Stimulated activated naive B cell treated with anti-CD40 and anti-IgM and Interleukin-4, amounts not matched to agents 10 μg/mL and 1 μg/mL and 100 μg/mL, for 72 hours (primary cell): ENCODE measurements around the gene CD38.
"Not testable (repeated sequence)": the region's sequence is repeated elsewhere in the genome, so short reads cannot be mapped to it uniquely, and the experiment has no call there.

Experiments
- ATAC-seq, 2 donors: fragments of 150-1000 bp; cut with Tn5 transposase; replicated peaks; 2 replicates each; pipeline ENCODE4 v1.10.0; 2021; ENCODE audit warnings: moderate library complexity in 1 of 2
- DNase-seq: peaks from one replicate; pipeline ENCODE4 v3.0.0; 2021
- H3K27ac Mint-ChIP-seq: one replicate; pipeline ENCODE4 v1.8.0; 2022; ENCODE audit warnings: mild to moderate bottlenecking, mixed read lengths
- H3K27me3 Mint-ChIP-seq, 2 donors: one replicate each; pipeline ENCODE4 v1.8.0; 2022; ENCODE audit warnings: mixed read lengths in 2 of 2
- H3K36me3 Mint-ChIP-seq, 2 donors: one replicate each; pipeline ENCODE4 v1.8.0; 2022; ENCODE audit warnings: mixed read lengths in 2 of 2, mild to moderate bottlenecking in 1 of 2
- H3K4me1 Mint-ChIP-seq, 2 donors: one replicate each; pipeline ENCODE4 v1.8.0; 2022; ENCODE audit warnings: mixed read lengths in 2 of 2, mild to moderate bottlenecking in 1 of 2
- H3K4me3 Mint-ChIP-seq, 2 donors: one replicate each; pipeline ENCODE4 v1.8.0; 2022; ENCODE audit warnings: mild to moderate bottlenecking in 2 of 2, mixed read lengths in 2 of 2, moderate library complexity in 1 of 2
- H3K9me3 Mint-ChIP-seq, 2 donors: one replicate each; pipeline ENCODE4 v1.8.0; 2022; ENCODE audit warnings: mixed read lengths in 2 of 2, mild to moderate bottlenecking in 1 of 2

The CD38 gene

DNA sequence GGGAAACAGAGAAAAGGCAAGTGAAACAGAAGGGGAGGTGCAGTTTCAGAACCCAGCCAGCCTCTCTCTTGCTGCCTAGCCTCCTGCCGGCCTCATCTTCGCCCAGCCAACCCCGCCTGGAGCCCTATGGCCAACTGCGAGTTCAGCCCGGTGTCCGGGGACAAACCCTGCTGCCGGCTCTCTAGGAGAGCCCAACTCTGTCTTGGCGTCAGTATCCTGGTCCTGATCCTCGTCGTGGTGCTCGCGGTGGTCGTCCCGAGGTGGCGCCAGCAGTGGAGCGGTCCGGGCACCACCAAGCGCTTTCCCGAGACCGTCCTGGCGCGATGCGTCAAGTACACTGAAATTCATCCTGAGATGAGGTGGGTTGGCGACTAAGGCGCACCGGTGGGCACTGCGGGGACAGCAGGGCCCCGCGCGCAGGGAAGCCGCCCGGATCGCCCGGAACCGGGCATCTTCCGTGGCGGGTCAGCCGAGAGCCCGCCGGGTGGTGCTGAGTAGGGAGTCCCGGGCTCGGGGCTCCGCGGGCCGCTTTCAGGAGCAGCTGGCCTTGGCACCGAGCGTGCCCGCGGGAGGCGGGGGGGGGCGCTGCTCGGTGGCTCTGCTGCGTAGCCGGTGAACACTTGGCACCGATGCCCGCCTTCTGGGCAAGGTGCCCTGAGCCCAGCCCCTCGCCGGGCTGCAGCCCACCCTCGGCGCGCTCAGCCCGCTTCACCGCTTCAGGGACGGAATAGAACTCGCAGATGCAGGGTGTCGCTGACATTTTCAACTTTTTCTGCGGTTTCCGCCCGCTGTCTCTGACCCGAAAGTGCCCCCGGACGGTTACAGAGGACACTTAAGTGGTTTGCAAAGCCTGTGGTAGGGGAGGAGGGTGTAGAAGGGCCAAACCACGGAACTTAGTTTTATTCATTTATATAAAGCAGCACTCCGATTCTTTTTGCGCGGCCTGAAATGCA lies at the start of gene CD38:
TSS of gene CD38 (plus strand) at position 40 of the 953 bp plus-strand sequence. CDS start at position 127, 87 bp downstream.
- Mint-ChIP-seq H3K27ac (peak within 1 kb of the TSS; percentile 27), H3K9me3 (no peaks in the 10 kb centered on the region), H3K36me3 (peaks cover 8% of the 10 kb centered on the region in 2 donors), H3K27me3 (peaks cover 0 to 3% of the 10 kb centered on the region in 2 donors), H3K4me3 (peak within 1 kb of the TSS; percentile 91 to 94), H3K4me1 (peaks cover 39 to 59% of the 10 kb centered on the region in 2 donors)
- peak; percentile 45 for DNase-seq
- peak; percentile 79 to 82 for ATAC-seq

DNA sequence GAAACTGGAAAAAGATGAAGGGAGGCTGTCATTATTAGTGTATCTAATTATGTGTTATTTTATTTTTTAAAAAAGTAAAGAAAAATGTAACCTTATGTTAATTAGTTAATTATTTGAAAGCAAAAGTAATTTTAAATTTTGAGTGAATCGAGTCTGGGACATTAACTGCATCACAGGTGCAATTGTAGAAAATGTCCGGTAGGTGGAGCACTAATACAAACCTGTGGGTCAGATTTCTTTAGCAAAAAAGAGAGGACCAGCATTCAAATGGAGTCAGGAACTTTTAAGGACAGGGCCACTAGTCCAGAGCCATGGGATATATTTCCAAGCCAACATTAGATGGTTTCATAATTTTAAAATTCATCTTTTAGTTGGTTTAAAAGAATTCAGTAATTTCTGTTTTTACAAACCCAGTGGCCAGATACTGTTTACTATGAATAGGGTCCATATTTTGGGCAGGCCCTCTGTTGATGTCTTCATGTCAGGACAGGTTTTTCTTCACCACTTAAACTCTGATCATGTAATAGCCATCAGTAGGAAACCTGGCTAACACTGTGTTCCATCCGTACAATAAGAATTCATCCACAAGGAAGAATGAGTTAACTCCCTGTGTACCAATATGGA lies 48.1 kb upstream of the CD38 start:
- Mint-ChIP-seq H3K4me3 (no peak overlapping the region), H3K27me3 (peaks cover 0 to 8% of the 10 kb centered on the region in 2 donors), H3K36me3 (no peaks in the 10 kb centered on the region), H3K9me3 (no peaks in the 10 kb centered on the region), H3K27ac (no peak overlapping the region), H3K4me1 (no peaks in the 10 kb centered on the region)
- ATAC-seq (peak in 1 of 2 donors; percentile 54), DNase-seq (no peak)

DNA sequence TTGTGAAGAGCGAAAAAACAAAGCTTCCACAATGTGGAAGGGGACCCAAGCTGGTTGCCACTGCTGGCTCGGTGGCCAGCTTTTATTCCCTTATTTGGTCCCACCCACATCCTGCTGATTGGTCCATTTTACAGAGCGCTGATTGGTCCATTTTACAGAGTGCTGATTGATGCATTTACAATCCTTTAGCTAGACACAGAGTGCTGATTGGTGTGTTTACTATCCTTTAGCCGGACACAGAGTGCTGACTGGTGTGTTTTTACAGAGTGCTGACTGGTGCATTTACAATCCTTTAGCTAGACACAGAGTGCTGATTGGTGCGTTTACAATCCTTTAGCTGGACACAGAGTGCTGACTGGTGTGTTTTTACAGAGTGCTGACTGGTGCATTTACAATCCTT lies 45.1 kb upstream of the CD38 start:
- H3K27me3 Mint-ChIP-seq, H3K36me3 Mint-ChIP-seq, H3K4me3 Mint-ChIP-seq, H3K27ac Mint-ChIP-seq, H3K9me3 Mint-ChIP-seq, DNase-seq, ATAC-seq: not testable (repeated sequence)
- H3K4me1 Mint-ChIP-seq = peaks cover 2 to 15% of the 10 kb centered on the region in 2 donors

- H3K9me3 Mint-ChIP-seq = peaks cover 0 to 3% of the 10 kb centered on the region in 2 donors
- no peak overlapping the region for H3K4me3 Mint-ChIP-seq
- H3K4me1 Mint-ChIP-seq = peaks cover 5 to 33% of the 10 kb centered on the region in 2 donors
- ATAC-seq = no peak
- DNase-seq = no peak
- H3K27me3 Mint-ChIP-seq = peaks cover 0 to 8% of the 10 kb centered on the region in 2 donors
- peaks cover 0 to 4% of the 10 kb centered on the region in 2 donors for H3K36me3 Mint-ChIP-seq
- no peak overlapping the region for H3K27ac Mint-ChIP-seq
These were observed 42.6 kb upstream of the CD38 start for GRCh38 chr4:15735536-15735935.

GRCh38 chr4:15736514-15737050 lies 41.5 kb upstream of the CD38 start:
- Mint-ChIP-seq H3K27ac (no peak overlapping the region), H3K4me1 (peaks cover 5 to 33% of the 10 kb centered on the region in 2 donors), H3K4me3 (no peak overlapping the region), H3K36me3 (peaks cover 0 to 7% of the 10 kb centered on the region in 2 donors), H3K9me3 (peaks cover 2 to 3% of the 10 kb centered on the region in 2 donors), H3K27me3 (peaks cover 0 to 8% of the 10 kb centered on the region in 2 donors)
- ATAC-seq (peak in 1 of 2 donors; percentile 89), DNase-seq (no peak)

DNA sequence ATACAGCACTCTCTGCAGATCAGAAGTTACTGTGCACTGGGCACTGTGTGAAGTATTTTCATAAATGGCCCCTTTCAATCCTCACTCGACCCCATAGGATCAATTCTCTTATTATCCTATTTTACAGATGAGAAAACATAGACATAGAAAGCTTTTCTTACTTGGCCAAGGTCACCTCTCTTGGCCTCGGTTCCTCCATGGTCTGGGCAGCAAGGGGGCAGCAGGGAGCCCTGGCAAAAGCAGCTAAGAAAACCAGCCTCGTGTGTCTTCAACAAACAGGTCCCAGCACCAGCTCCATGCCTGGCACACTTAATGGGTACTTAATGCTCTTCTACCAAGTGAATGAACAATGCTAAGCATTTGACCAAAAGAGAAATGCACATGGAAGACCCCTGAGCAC lies 40.9 kb upstream of the CD38 start:
- no peak overlapping the region for H3K27ac Mint-ChIP-seq
- no peak for ATAC-seq
- H3K36me3 Mint-ChIP-seq = peaks cover 1 to 9% of the 10 kb centered on the region in 2 donors
- no peak overlapping the region for H3K4me3 Mint-ChIP-seq
- H3K27me3 Mint-ChIP-seq = peaks cover 0 to 8% of the 10 kb centered on the region in 2 donors
- H3K4me1 Mint-ChIP-seq = peaks cover 5 to 33% of the 10 kb centered on the region in 2 donors
- DNase-seq = no peak
- peaks cover 3 to 5% of the 10 kb centered on the region in 2 donors for H3K9me3 Mint-ChIP-seq

DNA sequence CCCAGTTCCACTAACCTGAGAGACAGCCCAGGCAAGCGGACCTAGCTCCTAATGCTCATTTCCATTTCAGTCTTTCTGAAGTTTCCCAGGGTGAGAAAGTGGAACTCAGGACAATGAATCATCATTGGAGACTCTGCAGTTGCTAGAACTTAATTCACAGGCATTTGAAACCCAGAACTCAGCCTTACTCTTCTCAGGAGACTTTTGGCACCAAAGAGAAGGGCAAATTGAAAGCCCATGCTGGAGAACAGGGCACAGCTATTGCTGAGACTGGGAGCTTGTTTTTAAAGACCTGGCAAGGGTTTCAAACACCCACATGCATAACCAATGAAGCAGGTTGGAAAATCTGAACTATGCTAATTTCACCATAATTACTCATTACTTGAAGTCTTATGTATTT lies 39.3 kb upstream of the CD38 start:
- peaks cover 5 to 15% of the 10 kb centered on the region in 2 donors for H3K36me3 Mint-ChIP-seq
- H3K27ac Mint-ChIP-seq = no peak overlapping the region
- peaks cover 10% of the 10 kb centered on the region in 2 donors for H3K9me3 Mint-ChIP-seq
- ATAC-seq (peak; percentile 64 to 82), DNase-seq (no peak)
- H3K4me1 Mint-ChIP-seq = peaks cover 5 to 33% of the 10 kb centered on the region in 2 donors
- H3K27me3 Mint-ChIP-seq = peaks cover 0 to 6% of the 10 kb centered on the region in 2 donors
- H3K4me3 Mint-ChIP-seq = no peak overlapping the region

DNA sequence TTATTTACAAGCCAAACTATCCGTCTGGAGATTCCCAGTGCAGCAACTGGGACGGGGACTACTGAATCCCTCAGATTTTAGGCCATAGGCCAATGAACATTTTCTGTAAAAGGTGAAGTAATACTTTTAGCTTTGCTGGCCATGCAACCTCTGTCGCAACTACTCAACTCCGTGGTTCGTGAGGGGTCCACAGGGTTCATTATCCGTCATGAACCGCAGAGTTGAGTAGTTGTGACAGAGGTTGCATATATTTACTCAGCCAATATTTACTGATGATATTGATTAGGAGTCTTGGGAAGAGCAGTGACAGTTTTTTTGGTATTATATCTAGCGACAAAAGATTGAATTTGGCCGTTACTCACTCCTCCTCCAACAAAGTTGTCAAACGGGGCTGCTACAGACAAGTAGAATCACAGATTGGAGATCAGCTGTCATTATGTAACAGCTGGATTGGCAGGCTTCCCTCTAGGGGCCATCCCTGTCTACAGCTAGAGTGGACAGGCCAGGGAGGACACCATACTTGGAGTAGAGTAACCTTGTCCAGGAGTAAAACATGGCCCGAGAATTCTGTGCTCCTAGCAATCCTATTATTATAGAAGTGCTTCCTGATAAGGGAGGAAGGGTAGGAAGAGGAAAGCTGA lies 37.2 kb upstream of the CD38 start:
- DNase-seq (no peak), ATAC-seq (no peak)
- H3K4me3 Mint-ChIP-seq = no peak overlapping the region
- peaks cover 5 to 33% of the 10 kb centered on the region in 2 donors for H3K4me1 Mint-ChIP-seq
- no peak overlapping the region for H3K27ac Mint-ChIP-seq
- peaks cover 5 to 20% of the 10 kb centered on the region in 2 donors for H3K36me3 Mint-ChIP-seq
- H3K9me3 Mint-ChIP-seq = peaks cover 11 to 13% of the 10 kb centered on the region in 2 donors
- H3K27me3 Mint-ChIP-seq = no peaks in the 10 kb centered on the region

DNA sequence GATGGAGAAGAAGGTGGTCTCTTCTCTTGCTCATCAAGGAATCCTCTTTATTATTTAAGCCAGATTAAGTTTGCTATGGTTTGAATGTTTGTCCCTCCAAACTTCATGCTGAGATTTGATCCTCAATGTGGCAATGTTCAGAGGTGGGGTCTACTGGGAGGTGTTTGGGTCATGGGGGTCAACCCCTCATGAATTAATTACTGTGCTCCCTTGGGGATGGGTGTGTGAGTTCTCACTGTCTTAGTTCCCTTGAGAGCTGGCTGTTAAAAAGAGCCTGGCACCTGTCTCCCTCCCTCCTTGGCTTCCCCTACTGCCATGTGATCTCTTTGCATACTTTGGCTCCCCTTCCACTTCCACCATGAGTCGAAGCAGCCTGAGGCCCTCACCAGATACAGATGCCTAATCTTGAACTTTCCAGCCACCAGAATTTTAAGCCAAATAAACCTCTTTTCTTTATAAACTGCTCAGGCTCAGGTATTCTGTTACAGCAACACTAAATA lies 36.0 kb upstream of the CD38 start:
- Mint-ChIP-seq H3K27me3 (no peaks in the 10 kb centered on the region), H3K9me3 (peaks cover 15 to 18% of the 10 kb centered on the region in 2 donors), H3K4me3 (no peak overlapping the region), H3K27ac (no peak overlapping the region), H3K36me3 (peaks cover 5 to 20% of the 10 kb centered on the region in 2 donors), H3K4me1 (peaks cover 3 to 23% of the 10 kb centered on the region in 2 donors)
- DNase-seq (no peak), ATAC-seq (no peak)

GRCh38 chr4:15742637-15743036 lies 35.5 kb upstream of the CD38 start:
- H3K4me3 Mint-ChIP-seq = no peak overlapping the region
- H3K9me3 Mint-ChIP-seq = peaks cover 15 to 18% of the 10 kb centered on the region in 2 donors
- DNase-seq (no peak), ATAC-seq (no peak)
- H3K4me1 Mint-ChIP-seq = peaks cover 3 to 22% of the 10 kb centered on the region in 2 donors
- no peaks in the 10 kb centered on the region for H3K27me3 Mint-ChIP-seq
- H3K36me3 Mint-ChIP-seq = peaks cover 5 to 20% of the 10 kb centered on the region in 2 donors
- no peak overlapping the region for H3K27ac Mint-ChIP-seq

GRCh38 chr4:15744016-15744545 lies 34.0 kb upstream of the CD38 start:
- no peak overlapping the region for H3K4me3 Mint-ChIP-seq
- H3K27me3 Mint-ChIP-seq = no peaks in the 10 kb centered on the region
- H3K4me1 Mint-ChIP-seq = peaks cover 3 to 8% of the 10 kb centered on the region in 2 donors
- no peak overlapping the region for H3K27ac Mint-ChIP-seq
- DNase-seq (no peak), ATAC-seq (no peak)
- H3K9me3 Mint-ChIP-seq = peaks cover 15 to 18% of the 10 kb centered on the region in 2 donors
- peaks cover 5 to 20% of the 10 kb centered on the region in 2 donors for H3K36me3 Mint-ChIP-seq

- no peaks in the 10 kb centered on the region for H3K27me3 Mint-ChIP-seq
- H3K4me1 Mint-ChIP-seq = no peaks in the 10 kb centered on the region
- ATAC-seq = no peak
- H3K27ac Mint-ChIP-seq = no peak overlapping the region
- peaks cover 17 to 19% of the 10 kb centered on the region in 2 donors for H3K9me3 Mint-ChIP-seq
- peaks cover 5 to 13% of the 10 kb centered on the region in 2 donors for H3K36me3 Mint-ChIP-seq
- H3K4me3 Mint-ChIP-seq = no peak overlapping the region
- DNase-seq = no peak
These were observed 32.0 kb upstream of the CD38 start for GRCh38 chr4:15746110-15746509.

DNA sequence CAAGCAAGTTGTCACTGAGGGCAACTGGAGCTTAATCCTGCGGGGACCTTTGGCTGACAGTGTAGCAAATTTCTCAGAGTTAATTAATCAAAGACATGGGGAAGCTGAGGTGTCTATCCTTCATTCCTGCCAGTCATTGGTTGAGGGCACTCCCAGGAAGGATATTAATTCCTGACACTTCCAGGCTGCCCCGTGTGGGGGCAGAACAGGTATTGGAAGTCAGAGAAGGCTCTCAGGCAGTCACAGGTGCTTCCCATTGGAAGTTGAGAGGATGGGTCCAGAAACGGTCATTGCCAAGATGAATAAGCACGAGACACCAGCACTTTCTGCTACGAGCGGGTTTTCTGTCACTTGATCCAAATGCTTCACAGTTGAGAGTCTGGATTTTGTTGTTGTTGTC lies 29.1 kb upstream of the CD38 start:
- peaks cover 4 to 6% of the 10 kb centered on the region in 2 donors for H3K4me1 Mint-ChIP-seq
- H3K4me3 Mint-ChIP-seq = no peak overlapping the region
- DNase-seq (no peak), ATAC-seq (no peak)
- no peak overlapping the region for H3K27ac Mint-ChIP-seq
- no peaks in the 10 kb centered on the region for H3K27me3 Mint-ChIP-seq
- peaks cover 0 to 3% of the 10 kb centered on the region in 2 donors for H3K36me3 Mint-ChIP-seq
- H3K9me3 Mint-ChIP-seq = peaks cover 7 to 14% of the 10 kb centered on the region in 2 donors
